Adrenal gland (tissue), 12 donors: Measurements from ENCODE around the gene ARHGAP10. TPM values are rescaled to one million over a fixed set of nuclear protein-coding genes. Genes with fewer than 3 reads are reported as not detected.
A peak's percentile ranks its signal among the peaks of the same experiment; 100 is the strongest.

Experiments used
- DNase-seq, 7 donors: peaks; one replicate each; pipeline ENCODE4 v3.0.0-alpha.2; 2019 to 2020
- H3K27ac ChIP-seq, 5 donors: fragments of 200-600 bp; sonication (generic) in 4 of 5; 1 replicate in 3 of 5; 2 replicates in 2 of 5; pipeline versions ENCODE4 v1.5.1 to v1.8.0; 2016 to 2020; ENCODE audit warnings: mild to moderate bottlenecking in 1 of 5
- H3K27me3 ChIP-seq: fragments of 200-600 bp; 2 replicates; pipeline ENCODE4 v1.8.0; 2021
- H3K36me3 ChIP-seq, 2 donors: fragments of 200-600 bp; replicated peaks in 1 of 2; 1 replicate in 1 of 2; 2 replicates in 1 of 2; pipeline versions ENCODE4 v1.5.1 to v1.8.0; 2018 to 2022
- H3K4me1 ChIP-seq, 2 donors: fragments of 200-600 bp; replicated peaks in 1 of 2; 1 replicate in 1 of 2; 2 replicates in 1 of 2; pipeline versions ENCODE4 v1.5.1 to v1.8.0; 2018 to 2021
- H3K4me3 ChIP-seq, 4 donors: fragments of 200-600 bp; sonication (generic) in 3 of 4; one replicate each; pipeline ENCODE4 v1.5.1; 2016 to 2018
- H3K9me3 ChIP-seq, 3 donors: fragments of 200-600 bp; sonication (generic) in 1 of 3; replicated peaks in 1 of 3; 1 replicate in 2 of 3; 2 replicates in 1 of 3; pipeline versions ENCODE4 v1.5.1 to v1.8.0; 2016 to 2021
- POLR2A ChIP-seq, 2 donors: fragments of 450-650 bp; IDR thresholded peaks; one replicate each; pipeline ENCODE4 v1.6.1; 2017; ENCODE audit warnings: antibody characterized with exemption in 2 of 2, mild to moderate bottlenecking in 2 of 2, moderate library complexity in 1 of 2
- WGBS, 4 donors: extraction: QIAGEN DNeasy Blood & Tissue Kit in 2 of 4; methylation state at CpG; one replicate each; pipeline versions ENCODE4 v1.1.5 to v1.1.7; 2013 to 2017; 5-methylcytosine and 5-hydroxymethylcytosine counted together
- intact Hi-C, 2 donors: fragments of 100-400 bp; cut with DNase I; formaldehyde crosslinking; loops; one replicate each; pipeline versions ENCODE4 v1.14.1 to v1.15.0; 2022 to 2023
- polyA plus RNA-seq, 3 donors: library from polyadenylated mRNA; stranded (reverse); fragments of 200-250 nt in 2 of 3; fragments of 350-450 nt in 1 of 3; fragmentation: Illumina TruSeq in 1 of 3; extraction: RNeasy Lipid Tissue Mini Kit (QIAGEN cat#74804) in 1 of 3; gene quantifications; one replicate each; pipeline ENCODE4 v1.2.3, GENCODE V29; 2013 to 2014
- total RNA-seq, 9 donors: library from RNA; depleted of rRNA in 4 of 9; stranded (reverse); fragments of >200 nt in 4 of 9; fragments of 120-200 nt in 1 of 9; fragmentation: NEBNext Ultra II Directional in 1 of 9; extraction: Animal tissue kit (Norgen Biotek cat#: 25700) in 1 of 9; gene quantifications; one replicate each; pipeline versions ENCODE4 v1.1.0 to v1.2.4, GENCODE V29; 2013 to 2023
- TF ChIP-seq, protein P1 (sequence below), 6 experiments: fragments of 450-650 bp in 4 of 6; fragments of 200-600 bp in 2 of 6; sonication (generic) in 1 of 6; IDR thresholded peaks; 1 replicate in 5 of 6; 2 replicates in 1 of 6; pipeline versions ENCODE4 v1.5.1 to v1.8.0; 2016 to 2021; ENCODE audit warnings: antibody characterized with exemption in 6 of 6, mild to moderate bottlenecking in 2 of 6, moderate library complexity in 1 of 6
- donor health status: healthy with polysubstance abuse.
- donor health status: Bipolar disorder and iron deficiency.
- donor health status: DM: yes; HTN: yes; CAD: no.
- donor health status: DM: no; HTN: no; CAD: no.
- donor health status: DM: no; HTN: no; CAD: no.
- donor health status: DM: yes; HTN: yes; CAD: no.

Gene ARHGAP10
- total and polyA plus RNA-seq, 12 donors, result 7.0 to 40.8 (median 22.1) TPM

- no peak overlapping the region for H3K4me3 ChIP-seq
- intact Hi-C loops, result no loop called here
Measured at GRCh38 chr4:147828331-147828905, 96.5 kb downstream of the ARHGAP10 start.

DNA sequence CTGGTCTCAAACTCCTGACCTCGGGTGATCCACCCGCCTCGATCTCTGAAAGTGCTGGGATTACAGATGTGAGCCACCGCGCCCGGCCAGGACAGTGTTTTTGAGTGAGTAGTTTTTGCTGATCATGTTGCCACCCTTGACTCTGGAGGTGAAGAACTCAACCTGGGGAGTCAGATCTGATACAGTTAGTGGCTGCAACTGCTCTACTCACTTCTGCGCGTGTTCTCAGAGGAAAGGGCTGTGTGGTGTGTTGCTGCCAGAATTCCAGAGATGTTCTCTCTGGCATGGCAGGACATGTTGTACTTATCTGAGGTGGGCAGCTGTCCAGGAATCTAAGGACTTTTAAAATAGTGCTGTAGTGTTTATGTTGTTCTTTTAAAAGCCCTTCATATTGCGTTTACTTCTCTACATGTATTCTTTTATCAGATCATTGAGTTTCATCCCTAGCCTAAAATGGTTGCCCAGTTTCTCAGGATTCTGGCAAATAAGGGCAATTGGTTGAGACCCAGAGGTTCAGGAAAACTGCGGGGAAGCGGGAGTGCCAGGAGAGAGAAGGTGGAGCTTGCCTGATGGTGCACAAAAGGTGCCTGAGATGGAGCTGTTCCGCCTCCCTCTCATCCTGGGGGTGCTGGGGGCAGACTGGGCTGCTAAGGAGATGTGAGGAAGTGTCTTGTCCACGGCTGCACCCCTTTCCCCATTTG is 97.7 kb downstream of the ARHGAP10 start:
- peak overlapping the region in 4 of 5 donors; percentile 53 to 93 (median 84) for H3K27ac ChIP-seq

More at GRCh38 chr4:147828331-147828905, 96.5 kb downstream of the ARHGAP10 start:
- H3K36me3 ChIP-seq, result no peaks in the 10 kb centered on the region
- H3K27ac ChIP-seq, result peak overlapping the region in 2 of 5 donors; percentile 78 to 93
- DNase-seq, result no peak
- peaks cover 37 to 61% of the 10 kb centered on the region in 2 donors for H3K4me1 ChIP-seq
- H3K9me3 ChIP-seq, result no peaks in the 10 kb centered on the region
- WGBS, 4 donors, result 67 to 76% (median 72%) methylated on average over 3 of the region's 3 CpGs
- no peak for TF ChIP-seq POLR2A (IDR thresholded peaks at IDR 0.05)
- TF ChIP-seq, protein P1, sequence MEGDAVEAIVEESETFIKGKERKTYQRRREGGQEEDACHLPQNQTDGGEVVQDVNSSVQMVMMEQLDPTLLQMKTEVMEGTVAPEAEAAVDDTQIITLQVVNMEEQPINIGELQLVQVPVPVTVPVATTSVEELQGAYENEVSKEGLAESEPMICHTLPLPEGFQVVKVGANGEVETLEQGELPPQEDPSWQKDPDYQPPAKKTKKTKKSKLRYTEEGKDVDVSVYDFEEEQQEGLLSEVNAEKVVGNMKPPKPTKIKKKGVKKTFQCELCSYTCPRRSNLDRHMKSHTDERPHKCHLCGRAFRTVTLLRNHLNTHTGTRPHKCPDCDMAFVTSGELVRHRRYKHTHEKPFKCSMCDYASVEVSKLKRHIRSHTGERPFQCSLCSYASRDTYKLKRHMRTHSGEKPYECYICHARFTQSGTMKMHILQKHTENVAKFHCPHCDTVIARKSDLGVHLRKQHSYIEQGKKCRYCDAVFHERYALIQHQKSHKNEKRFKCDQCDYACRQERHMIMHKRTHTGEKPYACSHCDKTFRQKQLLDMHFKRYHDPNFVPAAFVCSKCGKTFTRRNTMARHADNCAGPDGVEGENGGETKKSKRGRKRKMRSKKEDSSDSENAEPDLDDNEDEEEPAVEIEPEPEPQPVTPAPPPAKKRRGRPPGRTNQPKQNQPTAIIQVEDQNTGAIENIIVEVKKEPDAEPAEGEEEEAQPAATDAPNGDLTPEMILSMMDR (IDR thresholded peaks at IDR 0.05), result no peak
- H3K27me3 ChIP-seq, result no peaks in the 10 kb centered on the region

GRCh38 chr4:147830102-147830463 is 98.2 kb downstream of the ARHGAP10 start:
- no peaks in the 10 kb centered on the region for H3K9me3 ChIP-seq

More for the DNA sequence above, 97.7 kb downstream of the ARHGAP10 start:
- peaks cover 37 to 61% of the 10 kb centered on the region in 2 donors for H3K4me1 ChIP-seq
- intact Hi-C loops, result no loop called here
- no peaks in the 10 kb centered on the region for H3K36me3 ChIP-seq
- peak; percentile 34 to 82 (median 60) for DNase-seq
- no peaks in the 10 kb centered on the region for H3K9me3 ChIP-seq
- no peak overlapping the region for H3K4me3 ChIP-seq
- WGBS, 4 donors, result 59 to 63% (median 61%) methylated on average over 13 of the region's 13 CpGs
- no peaks in the 10 kb centered on the region for H3K27me3 ChIP-seq
- TF ChIP-seq POLR2A (IDR thresholded peaks at IDR 0.05), result no peak
- TF ChIP-seq, protein P1 (IDR thresholded peaks at IDR 0.05), result no peak

DNA sequence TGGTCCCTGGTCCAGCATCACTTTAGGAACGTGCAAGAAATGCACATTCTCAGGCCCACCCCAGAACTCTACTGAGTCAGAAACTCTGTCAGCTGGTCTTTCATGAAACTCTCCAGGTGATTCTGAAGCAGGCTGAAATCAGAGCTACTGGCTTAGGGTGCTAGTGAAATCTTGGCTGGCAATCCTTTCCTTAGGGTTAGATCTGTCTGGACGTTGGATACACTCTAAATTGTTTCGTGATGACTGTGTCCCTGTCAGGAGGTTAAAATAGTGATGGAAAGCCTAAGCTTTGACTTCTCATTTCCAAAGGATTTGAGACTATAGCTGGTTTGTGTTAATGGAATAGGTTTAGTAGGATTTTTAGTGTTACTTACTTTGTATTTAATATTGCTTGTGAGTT is 99.1 kb downstream of the ARHGAP10 start:
- peaks cover 37 to 56% of the 10 kb centered on the region in 2 donors for H3K4me1 ChIP-seq
- intact Hi-C loops, result no loop called here
- peak overlapping the region in 4 of 5 donors; percentile 83 to 97 (median 92) for H3K27ac ChIP-seq
- H3K27me3 ChIP-seq, result no peaks in the 10 kb centered on the region
- H3K4me3 ChIP-seq, result no peak overlapping the region
- no peak for DNase-seq
- 23 to 57% (median 54%) methylated on average over 3 of the region's 3 CpGs for WGBS, 4 donors
- TF ChIP-seq, protein P1 (IDR thresholded peaks at IDR 0.05), result no peak
- no peak for TF ChIP-seq POLR2A (IDR thresholded peaks at IDR 0.05)
- H3K36me3 ChIP-seq, result no peaks in the 10 kb centered on the region
- no peaks in the 10 kb centered on the region for H3K9me3 ChIP-seq

More at GRCh38 chr4:147830102-147830463, 98.2 kb downstream of the ARHGAP10 start:
- no peak for TF ChIP-seq POLR2A (IDR thresholded peaks at IDR 0.05)
- TF ChIP-seq, protein P1 (IDR thresholded peaks at IDR 0.05), result no peak
- no peak overlapping the region for H3K4me3 ChIP-seq
- WGBS, 4 donors, result 77 to 89% (median 83%) methylated on average over 3 of the region's 3 CpGs
- peak overlapping the region in 4 of 5 donors; percentile 53 to 93 (median 84) for H3K27ac ChIP-seq
- H3K36me3 ChIP-seq, result no peaks in the 10 kb centered on the region
- intact Hi-C loops, result no loop called here
- H3K27me3 ChIP-seq, result no peaks in the 10 kb centered on the region
- no peak for DNase-seq
- H3K4me1 ChIP-seq, result peaks cover 37 to 61% of the 10 kb centered on the region in 2 donors
